GM12878 (cell line): ENCODE results near the gene NKAIN2. TPM values are rescaled to one million over a fixed set of nuclear protein-coding genes. Genes with fewer than 3 reads are reported as not detected.

Experiments
- ATAC-seq: fragments of 200-7000 bp; cut with Tn5 transposase; 3 replicates; pipeline ENCODE4 v1.9.1; 2020; ENCODE audit warnings: mild to moderate bottlenecking, moderate library complexity
- BruUV-seq: library from RNA; stranded (reverse); fragments of 400-500 nt; replicated peaks from 2 replicates; lab custom pipeline; 2021; lab: Mats Ljungman, UMichigan
- CTCF ChIA-PET: fragments of 300-600 bp; sonication (Branson Sonifier 250); formaldehyde crosslinking; extraction: SDS; loops from one replicate; lab custom pipeline; 2021; ENCODE audit warnings: inconsistent platforms; lab: Yijun Ruan, JAX
- POLR2A ChIA-PET: fragments of 350-600 bp; formaldehyde crosslinking; extraction: SDS; loops from one replicate; lab custom pipeline; 2021; ENCODE audit warnings: inconsistent platforms; lab: Charles Lee
- RAD21 ChIA-PET: fragments of 300-600 bp; sonication (Branson Sonifier 250); formaldehyde crosslinking; loops from one replicate; lab custom pipeline; 2023; ENCODE audit warnings: antibody characterized with exemption; ENCODE audit not compliant: unreplicated experiment; lab: Charles Lee
- SMC1A ChIA-PET: fragments of 300-600 bp; sonication (Branson Sonifier 250); formaldehyde crosslinking; loops from one replicate; lab custom pipeline; 2023; ENCODE audit not compliant: unreplicated experiment, uncharacterized antibody; lab: Charles Lee
- DNase-seq: peaks from one replicate; pipeline ENCODE4 v3.0.0-alpha.2; 2011; ENCODE audit warnings: low read depth, low spot score
- FAIRE-seq: peaks from 3 replicates; lab custom pipeline; 2011; peaks lifted over from hg19 to GRCh38; lab: Jason Lieb, UNC
- H2AFZ ChIP-seq: 2 replicates; pipeline ENCODE4 v1.6.0; 2011; ENCODE audit warnings: low read depth, low read length, control low read depth; ENCODE audit not compliant: control insufficient read depth
- H3K27ac ChIP-seq: 2 replicates; pipeline ENCODE4 v1.5.1; 2011; ENCODE audit warnings: control low read depth; ENCODE audit not compliant: control insufficient read depth, insufficient read depth
- H3K27me3 ChIP-seq, 2 experiments: replicated peaks in 1 of 2; 2 replicates each; pipeline versions ENCODE4 v1.6.0 to v1.6.1; 2011; ENCODE audit warnings: low read length in 1 of 2; ENCODE audit not compliant: control insufficient read depth in 2 of 2, insufficient read depth in 2 of 2
- H3K36me3 ChIP-seq, 2 experiments: 2 replicates each; pipeline ENCODE4 v1.5.1; 2011; ENCODE audit warnings: low read length in 1 of 2; ENCODE audit not compliant: control insufficient read depth in 2 of 2, insufficient read depth in 2 of 2
- H3K4me1 ChIP-seq: 2 replicates; pipeline ENCODE4 v1.6.1; 2011; ENCODE audit warnings: mild to moderate bottlenecking, low read length, moderate library complexity, mixed read lengths; ENCODE audit not compliant: control insufficient read depth, insufficient read depth
- H3K4me2 ChIP-seq: 2 replicates; pipeline ENCODE4 v1.6.0; 2011; ENCODE audit warnings: control low read depth; ENCODE audit not compliant: control insufficient read depth, insufficient read depth
- H3K4me3 ChIP-seq: fragments of 200-600 bp; sonication (generic); 2 replicates; pipeline ENCODE4 v1.5.1; 2016
- H3K79me2 ChIP-seq: 2 replicates; pipeline ENCODE4 v1.6.0; 2011; ENCODE audit warnings: low read length; ENCODE audit not compliant: control insufficient read depth, insufficient read depth
- H3K9ac ChIP-seq: 2 replicates; pipeline ENCODE4 v1.8.0; 2011; ENCODE audit warnings: low read length, control low read depth, mixed read lengths; ENCODE audit not compliant: control insufficient read depth, insufficient read depth
- H3K9me3 ChIP-seq: replicated peaks from 3 replicates; pipeline ENCODE4 v1.5.1; 2011; ENCODE audit warnings: mild to moderate bottlenecking, low read length; ENCODE audit not compliant: control insufficient read depth, insufficient read depth
- H4K20me1 ChIP-seq: 2 replicates; pipeline ENCODE4 v1.6.0; 2011; ENCODE audit not compliant: control insufficient read depth, insufficient read depth
- BACH1 ChIP-seq: fragments of 450-650 bp; IDR thresholded peaks from 2 replicates; pipeline ENCODE4 v1.6.1; 2017; ENCODE audit warnings: mild to moderate bottlenecking, borderline replicate concordance
- BMI1 ChIP-seq: fragments of 450-650 bp; IDR thresholded peaks from 2 replicates; pipeline ENCODE4 v1.6.1; 2016; ENCODE audit warnings: mild to moderate bottlenecking, moderate library complexity, borderline replicate concordance
- EP300 ChIP-seq, 2 experiments: fragments of 150-350 bp in 1 of 2; IDR thresholded peaks; 2 replicates each; pipeline ENCODE4 v1.6.1; 2011 to 2012; ENCODE audit warnings: low read depth in 2 of 2, low read length in 2 of 2, borderline replicate concordance in 1 of 2, improper control_type of control experiment in 1 of 2, inconsistent platforms in 1 of 2; ENCODE audit not compliant: control insufficient read depth in 1 of 2
- MEF2A ChIP-seq: IDR thresholded peaks from 2 replicates; pipeline ENCODE4 v1.6.1; 2011; ENCODE audit warnings: low read depth, mild to moderate bottlenecking, low read length, moderate library complexity; ENCODE audit not compliant: insufficient read depth
- MXI1 ChIP-seq: fragments of 150-350 bp; IDR thresholded peaks from 2 replicates; pipeline ENCODE4 v1.6.1; 2011; ENCODE audit warnings: low read depth, mild to moderate bottlenecking, inconsistent platforms, low read length, improper control_type of control experiment
- NRF1 ChIP-seq: conservative IDR thresholded peaks from 2 replicates; pipeline ENCODE4 v1.6.1; 2011; ENCODE audit warnings: mild to moderate bottlenecking, low read depth, low read length, improper control_type of control experiment
- POLR2AphosphoS5 ChIP-seq: IDR thresholded peaks from 2 replicates; pipeline ENCODE4 v1.6.1; 2011; ENCODE audit warnings: mild to moderate bottlenecking, low read length, inconsistent platforms
- REST ChIP-seq: IDR thresholded peaks from 2 replicates; pipeline ENCODE4 v1.6.1; 2012; ENCODE audit warnings: mild to moderate bottlenecking, low read depth, low read length
- ZBED1 ChIP-seq: IDR thresholded peaks from 2 replicates; pipeline ENCODE4 v1.6.1; 2016; ENCODE audit warnings: borderline replicate concordance
- WGBS: methylation state at CpG from one replicate; pipeline ENCODE4 v1.1.6; 2016; ENCODE audit warnings: low lambda C conversion rate; ENCODE audit not compliant: insufficient replicate concordance, insufficient coverage; ENCODE audit errors: missing lambda C conversion rate; 5-methylcytosine and 5-hydroxymethylcytosine counted together
- in situ Hi-C: fragments of 300-500 bp; cut with MboI; formaldehyde crosslinking; loops from 9 replicates; pipeline ENCODE4 v1.14.3; 2018; ENCODE audit warnings: mixed read lengths
- intact Hi-C: fragments of 100-400 bp; cut with micrococcal nuclease; formaldehyde crosslinking; loops from one replicate; pipeline ENCODE4 v1.14.2; 2022; ENCODE audit not compliant: unreplicated experiment
- polyA plus RNA-seq, 11 experiments: library from polyadenylated mRNA; depleted of rRNA in 4 of 11; unstranded in 6 of 11; stranded (reverse) in 5 of 11; fragments of >200 nt; fragmentation: Nextera tagmentation in 4 of 11; fragmentation: Illumina TruSeq in 1 of 11; extraction: Ambion mirVana in 4 of 11; extraction: Trizol in 1 of 11; gene quantifications; 1 replicate in 1 of 11; 2 replicates in 10 of 11; pipeline versions ENCODE4 v1.2.1 to v1.2.3, GENCODE V29; 2011 to 2016; ENCODE audit warnings: inconsistent platforms in 2 of 11, missing spikeins in 2 of 11, low read depth in 1 of 11
- total RNA-seq, 4 experiments: library from RNA; depleted of rRNA in 3 of 4; stranded (reverse); fragments of >200 nt in 3 of 4; fragmentation: Illumina TruSeq in 1 of 4; extraction: Trizol in 1 of 4; gene quantifications; 2 replicates each; pipeline versions ENCODE4 v1.2.1 to v1.2.3, GENCODE V29; 2013 to 2021
- TF ChIP-seq, protein P1 (sequence below): IDR thresholded peaks from 2 replicates; pipeline ENCODE4 v1.6.1; 2012; ENCODE audit warnings: low read depth, low read length, improper control_type of control experiment

NKAIN2 gene
- total and polyA plus RNA-seq, 10 of the 15 experiments (the other 5 are each of a cell fraction or from before 2014, with no cell fraction given): not detected

DNA sequence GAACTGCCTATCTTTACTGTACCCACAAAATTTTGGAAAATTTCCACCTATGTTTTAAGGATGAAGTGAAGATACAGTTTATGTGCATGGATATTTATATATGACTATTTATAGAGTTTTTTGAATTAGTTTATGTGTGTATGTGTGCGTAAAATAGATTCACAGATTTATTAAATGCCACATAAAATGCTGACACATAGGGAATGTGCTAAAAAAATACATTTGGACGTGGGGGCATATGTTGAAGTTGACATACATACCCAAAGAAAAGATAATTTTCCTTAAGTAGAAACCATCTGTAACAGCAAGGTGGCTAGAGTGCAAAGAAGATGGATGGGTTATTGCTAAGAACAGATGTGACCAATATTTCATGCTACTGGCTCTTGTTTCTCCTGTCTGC is 856.5 kb downstream of the NKAIN2 start:
- Histone ChIP-seq H3K4me2 (no peak overlapping the region), H3K27ac (no peak overlapping the region), H4K20me1 (no peaks in the 10 kb centered on the region)
- BruUV-seq: no TSS peak
- intact Hi-C loops (no loop called here), in situ Hi-C loops (no loop called here)
- no peak for FAIRE-seq
- no peak for TF ChIP-seq MEF2A
- no peak for TF ChIP-seq BMI1
- TF ChIP-seq, all 136 proteins: peak for 0
- ChIA-PET CTCF (no interaction called here), RAD21 (no interaction called here), POLR2A (no interaction called here), SMC1A (no interaction called here)
- DNase-seq (no peak), ATAC-seq (no peak)
- Histone ChIP-seq H2AFZ (no peak overlapping the region), H3K9ac (no peak overlapping the region), H3K79me2 (no peaks in the 10 kb centered on the region), H3K4me3 (no peak overlapping the region), H3K27me3 (no peaks in the 10 kb centered on the region), H3K36me3 (no peaks in the 10 kb centered on the region), H3K9me3 (no peaks in the 10 kb centered on the region), H3K4me1 (no peaks in the 10 kb centered on the region)
- 25% methylated on average over 2 of the region's 2 CpGs for WGBS

- WGBS: 0% methylated on average over 5 of the region's 5 CpGs
- TF ChIP-seq POLR2AphosphoS5 (no peak), EP300 (IDR thresholded peaks at IDR 0.05; ENCODE audit: borderline replicate concordance in 1 of 2, control insufficient read depth in 1 of 2, low read depth in 2 of 2, low read length in 2 of 2) (no peak), REST (no peak), BACH1 (no peak), ZBED1 (no peak), NRF1 (no peak), MXI1 (no peak)
- TF ChIP-seq, protein P1, sequence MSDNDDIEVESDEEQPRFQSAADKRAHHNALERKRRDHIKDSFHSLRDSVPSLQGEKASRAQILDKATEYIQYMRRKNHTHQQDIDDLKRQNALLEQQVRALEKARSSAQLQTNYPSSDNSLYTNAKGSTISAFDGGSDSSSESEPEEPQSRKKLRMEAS: no peak
These were observed 857.5 kb downstream of the NKAIN2 start for GRCh38 chr6:124661097-124661661.

More at GRCh38 chr6:124661097-124661661, 857.5 kb downstream of the NKAIN2 start:
- ChIA-PET CTCF (no interaction called here), RAD21 (no interaction called here), POLR2A (no interaction called here), SMC1A (no interaction called here)
- no peak for ATAC-seq
- no TSS peak for BruUV-seq
- Histone ChIP-seq H4K20me1 (no peaks in the 10 kb centered on the region), H3K36me3 (no peaks in the 10 kb centered on the region), H3K4me3 (no peak overlapping the region), H3K9me3 (no peaks in the 10 kb centered on the region), H3K4me2 (no peak overlapping the region), H3K27ac (no peak overlapping the region), H3K79me2 (no peaks in the 10 kb centered on the region), H2AFZ (no peak overlapping the region), H3K4me1 (no peaks in the 10 kb centered on the region), H3K27me3 (no peaks in the 10 kb centered on the region), H3K9ac (no peak overlapping the region)
- no peak for DNase-seq
- intact Hi-C loops (no loop called here), in situ Hi-C loops (no loop called here)
- no peak for FAIRE-seq
